Right lobe of liver (tissue), 4 donors: ENCODE measurements around the gene PCDHGB3.
A peak's percentile ranks its signal among the peaks of the same experiment; 100 is the strongest.
"Not testable (repeated sequence)": the region's sequence is repeated elsewhere in the genome, so short reads cannot be mapped to it uniquely, and the experiment has no call there.

Source experiments
- CTCF ChIP-seq, 4 donors: fragments of 200-600 bp in 3 of 4; fragments of 450-650 bp in 1 of 4; IDR thresholded peaks; one replicate each; pipeline versions ENCODE4 v1.5.1 to v1.8.0; 2016 to 2022; ENCODE audit warnings: antibody characterized with exemption in 4 of 4, mild to moderate bottlenecking in 2 of 4
- POLR2A ChIP-seq: fragments of 450-650 bp; IDR thresholded peaks from one replicate; pipeline ENCODE4 v1.6.1; 2017; ENCODE audit warnings: antibody characterized with exemption, mild to moderate bottlenecking
- donor health status: DM: no; HTN: no; CAD: no.
- donor health status: DM: no; HTN: no; CAD: no.
- donor health status: DM: no; HTN: yes; CAD: no.

- TF ChIP-seq CTCF (IDR thresholded peaks at IDR 0.05) = peak; percentile 30 to 48 (median 45)
- TF ChIP-seq POLR2A = not testable (repeated sequence)
These were observed 17.7 kb downstream of the PCDHGB3 start, which contains the start of gene PCDHGB4 for GRCh38 chr5:141387557-141388311.
